Subcutaneous adipose tissue (tissue), 4 donors: ENCODE results near the gene XYLB. TPM values are rescaled to one million over a fixed set of nuclear protein-coding genes. Genes with fewer than 3 reads are reported as not detected.

ENCODE experiments used
- total RNA-seq, 4 donors: library from RNA; depleted of rRNA; stranded (reverse); fragments of >200 nt; gene quantifications; one replicate each; pipeline ENCODE4 v1.1.0, GENCODE V29; 2016
- TF ChIP-seq, protein P1 (sequence below): fragments of 450-650 bp; IDR thresholded peaks from one replicate; pipeline ENCODE4 v1.5.1; 2016; ENCODE audit warnings: low read depth, mild to moderate bottlenecking, control low read depth, antibody characterized with exemption, moderate library complexity

Gene XYLB
- total RNA-seq, 4 donors from 2014 or later: 3.0 to 3.7 (median 3.3) TPM

DNA sequence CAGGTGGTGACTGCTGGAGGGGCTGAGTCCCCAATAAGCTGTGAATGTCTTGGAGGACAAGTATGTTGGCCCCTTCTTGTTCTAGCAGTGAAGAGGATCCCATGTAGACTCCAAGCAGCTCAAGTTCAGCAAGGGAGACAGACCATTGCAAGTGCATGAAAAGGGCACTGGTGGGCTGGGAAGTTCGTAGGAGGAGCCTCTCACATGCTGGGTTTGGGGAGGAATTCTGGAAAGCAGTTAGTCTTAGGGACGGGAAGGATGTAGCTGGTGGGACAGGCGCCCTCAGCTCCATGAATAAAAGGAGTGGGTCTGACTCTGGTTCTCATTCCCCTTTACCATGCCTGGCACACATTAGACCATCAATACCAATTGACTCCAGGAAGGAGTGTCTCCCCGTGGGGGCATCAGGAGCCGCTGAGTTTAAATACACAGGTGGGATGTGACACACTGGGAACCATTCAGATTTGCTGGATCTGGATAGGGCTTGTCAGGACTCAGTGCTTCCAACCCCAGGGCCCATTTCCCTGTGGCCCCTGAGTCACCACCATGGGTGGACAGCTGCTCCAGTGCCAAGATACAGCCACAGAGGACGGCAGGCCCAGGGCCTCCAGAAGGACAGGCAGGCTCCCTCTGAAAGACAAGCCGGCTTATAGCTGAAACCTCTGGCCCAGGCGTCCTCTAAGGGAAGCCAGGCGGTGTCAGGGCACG lies 552 bp upstream of the XYLB start:
- TF ChIP-seq, protein P1, sequence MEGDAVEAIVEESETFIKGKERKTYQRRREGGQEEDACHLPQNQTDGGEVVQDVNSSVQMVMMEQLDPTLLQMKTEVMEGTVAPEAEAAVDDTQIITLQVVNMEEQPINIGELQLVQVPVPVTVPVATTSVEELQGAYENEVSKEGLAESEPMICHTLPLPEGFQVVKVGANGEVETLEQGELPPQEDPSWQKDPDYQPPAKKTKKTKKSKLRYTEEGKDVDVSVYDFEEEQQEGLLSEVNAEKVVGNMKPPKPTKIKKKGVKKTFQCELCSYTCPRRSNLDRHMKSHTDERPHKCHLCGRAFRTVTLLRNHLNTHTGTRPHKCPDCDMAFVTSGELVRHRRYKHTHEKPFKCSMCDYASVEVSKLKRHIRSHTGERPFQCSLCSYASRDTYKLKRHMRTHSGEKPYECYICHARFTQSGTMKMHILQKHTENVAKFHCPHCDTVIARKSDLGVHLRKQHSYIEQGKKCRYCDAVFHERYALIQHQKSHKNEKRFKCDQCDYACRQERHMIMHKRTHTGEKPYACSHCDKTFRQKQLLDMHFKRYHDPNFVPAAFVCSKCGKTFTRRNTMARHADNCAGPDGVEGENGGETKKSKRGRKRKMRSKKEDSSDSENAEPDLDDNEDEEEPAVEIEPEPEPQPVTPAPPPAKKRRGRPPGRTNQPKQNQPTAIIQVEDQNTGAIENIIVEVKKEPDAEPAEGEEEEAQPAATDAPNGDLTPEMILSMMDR: no peak

DNA sequence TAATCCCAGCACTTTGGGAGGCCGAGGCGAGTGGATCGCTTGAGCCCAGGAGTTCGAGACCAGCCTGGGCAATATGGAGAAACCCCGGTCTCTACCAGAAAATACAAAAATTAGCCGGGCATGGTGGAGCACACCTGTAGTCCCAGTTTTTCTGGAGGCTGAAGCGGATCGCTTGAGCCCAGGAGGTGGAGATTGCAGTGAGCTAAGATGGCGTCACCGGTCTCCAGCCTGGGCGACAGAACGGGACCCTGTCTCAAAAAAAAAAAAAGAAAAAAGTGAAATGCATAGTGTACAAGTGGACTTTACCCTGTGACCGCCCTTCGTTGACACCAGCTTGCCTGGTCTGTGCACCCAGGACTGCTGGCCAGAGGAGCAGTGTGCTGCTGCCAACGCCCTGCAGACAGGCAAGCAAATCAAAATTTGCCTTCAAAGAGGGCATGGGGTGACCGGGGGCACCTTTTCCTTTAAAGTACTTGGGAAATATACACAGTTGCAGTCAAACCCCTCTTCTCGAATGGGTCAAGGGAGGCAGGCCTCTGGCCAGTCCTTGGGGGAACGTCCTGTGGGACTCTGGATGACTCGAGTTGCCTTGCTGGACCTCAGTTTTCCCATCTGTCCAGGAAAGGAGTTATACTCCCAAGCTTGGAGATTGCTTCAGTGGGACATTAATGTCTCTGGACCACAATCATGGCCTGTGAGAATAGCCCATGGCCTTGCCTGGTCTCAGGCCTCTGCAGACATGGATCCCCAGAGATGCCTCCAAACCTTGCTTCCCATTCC lies 1.0 kb downstream of the XYLB start:
- TF ChIP-seq, protein P1: no peak

DNA sequence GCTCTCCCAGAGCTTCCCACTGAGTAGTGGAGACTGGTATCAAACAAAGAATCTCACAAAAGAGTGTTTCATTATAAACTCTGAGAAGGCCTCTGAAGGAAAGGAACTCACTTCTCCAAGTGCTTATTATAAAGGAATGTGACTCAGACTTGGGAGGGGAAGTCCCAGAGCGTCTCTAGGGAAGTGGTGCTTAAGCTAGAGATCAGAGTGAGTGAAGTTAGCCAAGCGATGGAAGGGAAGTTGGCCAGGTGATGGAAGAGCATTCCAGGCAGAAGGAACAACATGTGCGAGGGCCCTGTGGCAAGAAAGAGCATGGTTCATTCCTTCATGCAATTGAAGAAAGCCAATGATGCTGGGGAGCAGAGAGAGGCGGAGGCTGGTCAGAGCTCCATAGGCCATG lies 2.3 kb downstream of the XYLB start:
- TF ChIP-seq, protein P1: no peak

DNA sequence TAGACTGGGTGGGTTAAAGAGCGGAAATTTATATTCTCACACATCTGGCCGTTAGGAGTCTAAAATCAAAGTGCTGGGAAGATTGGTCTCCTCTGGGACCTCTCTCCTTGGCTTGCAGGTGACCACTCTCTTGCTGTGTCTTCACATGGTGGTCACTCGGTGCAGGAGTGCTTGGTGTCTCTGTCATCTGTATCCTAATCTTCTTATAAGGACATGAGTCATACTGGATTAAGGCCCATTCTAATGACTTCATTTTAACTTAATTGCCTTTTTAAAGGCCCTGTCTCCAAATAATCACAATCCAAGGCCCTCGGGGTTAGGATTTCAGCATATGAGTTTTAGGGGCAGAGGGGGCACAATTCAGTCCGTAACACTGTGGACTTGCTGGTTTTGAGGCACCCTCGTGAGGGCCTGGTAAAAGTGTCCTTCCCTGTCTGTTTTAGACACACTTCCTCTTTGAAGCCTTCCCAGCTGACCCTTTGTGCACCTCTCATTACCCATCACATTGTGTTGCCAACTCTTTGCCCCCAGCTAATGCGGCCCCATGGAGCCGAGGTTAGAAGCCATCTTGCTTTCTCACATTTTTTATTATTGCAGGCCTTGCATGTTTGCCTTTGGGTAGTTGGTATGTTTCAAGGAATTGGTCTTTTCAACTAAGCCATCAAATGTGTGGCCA lies 3.2 kb downstream of the XYLB start:
- TF ChIP-seq, protein P1: no peak

DNA sequence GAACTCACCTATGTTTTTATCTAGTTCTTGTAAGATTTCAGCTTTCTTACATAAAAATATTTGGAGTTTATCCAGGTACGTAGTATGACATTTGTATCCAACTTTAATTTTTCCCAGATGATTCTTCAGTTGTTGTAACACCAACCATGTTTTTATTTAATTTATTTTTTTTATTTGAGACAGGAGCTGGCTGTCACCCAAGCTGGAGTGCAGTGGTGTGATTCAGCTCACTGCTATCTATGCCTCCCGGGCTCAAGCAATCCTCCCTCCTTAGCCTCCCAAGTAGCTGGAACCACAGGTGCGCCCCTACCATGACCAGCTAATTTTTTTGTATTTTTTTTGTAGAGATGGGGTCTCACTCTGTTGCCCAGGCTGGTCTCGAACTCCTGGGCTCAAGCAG lies 6.6 kb downstream of the XYLB start:
- TF ChIP-seq, protein P1: no peak

DNA sequence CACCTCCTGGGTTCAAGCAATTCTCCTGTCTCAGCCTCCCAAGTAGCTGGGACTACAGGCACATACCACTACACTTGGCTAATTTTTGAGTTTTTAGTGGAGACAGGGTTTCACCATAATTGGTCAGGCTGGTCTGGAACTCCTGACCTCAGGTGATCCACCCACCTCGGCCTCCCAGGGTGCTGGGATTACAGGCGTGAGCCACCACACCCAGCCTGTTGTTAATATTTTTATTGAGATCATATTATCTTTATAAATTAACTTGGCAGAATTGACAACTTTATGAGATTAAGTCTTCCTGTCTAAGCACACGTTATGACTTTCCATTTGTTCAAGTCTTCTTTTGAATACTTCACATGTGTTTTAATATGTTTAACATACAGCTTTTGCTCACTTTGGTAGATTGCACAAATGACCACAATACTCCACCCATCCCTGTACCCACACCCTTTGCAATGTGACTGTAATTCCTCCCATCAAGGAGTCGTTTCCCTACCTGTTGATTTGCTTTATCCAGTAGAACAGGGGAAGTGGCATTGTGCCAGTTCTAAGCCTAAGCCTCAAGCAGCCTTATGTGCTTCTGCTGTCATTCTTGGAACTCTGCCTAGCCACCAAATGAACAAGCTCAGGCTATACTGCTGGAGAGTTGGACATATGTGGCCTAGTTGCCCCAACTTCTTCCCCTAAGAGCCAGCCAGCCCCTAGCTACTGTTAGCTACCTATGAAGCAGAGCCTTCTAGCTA lies 8.2 kb downstream of the XYLB start:
- TF ChIP-seq, protein P1: no peak
